CD4-positive, CD25-positive, alpha-beta regulatory T cell (primary cell): ENCODE results near the gene ADGRG1. TPM values are rescaled to one million over a fixed set of nuclear protein-coding genes. Genes with fewer than 3 reads are reported as not detected.

Experiments used
- ATAC-seq, 2 donors: fragments of 150-1000 bp; cut with Tn5 transposase; one replicate each; pipeline ENCODE4 v1.10.0; 2021; ENCODE audit warnings: low read depth in 2 of 2, moderate number of reproducible peaks in 2 of 2, moderate library complexity in 1 of 2
- DNase-seq, 3 donors: peaks; one replicate each; pipeline versions ENCODE4 v3.0.0 to v3.0.0-alpha.2; 2012 to 2022; ENCODE audit warnings: mixed read lengths in 1 of 3
- H3K27ac ChIP-seq: one replicate; pipeline ENCODE4 v1.7.0; 2013; ENCODE audit warnings: mild to moderate bottlenecking, low read length; ENCODE audit not compliant: insufficient read depth, poor library complexity, severe bottlenecking
- H3K27me3 ChIP-seq: one replicate; pipeline ENCODE4 v1.7.0; 2013; ENCODE audit warnings: low read length; ENCODE audit not compliant: control insufficient read depth, insufficient read depth
- H3K36me3 ChIP-seq: one replicate; pipeline ENCODE4 v1.7.0; 2013; ENCODE audit warnings: mild to moderate bottlenecking, low read length, moderate library complexity; ENCODE audit not compliant: control insufficient read depth, insufficient read depth
- H3K4me1 ChIP-seq: 2 replicates; pipeline ENCODE4 v1.7.0; 2013; ENCODE audit warnings: mild to moderate bottlenecking, low read length; ENCODE audit not compliant: insufficient read depth, control insufficient read depth, poor library complexity, severe bottlenecking
- H3K4me3 ChIP-seq: one replicate; pipeline ENCODE4 v1.7.0; 2013; ENCODE audit warnings: low read depth, mild to moderate bottlenecking, low read length, moderate library complexity
- H3K9me3 ChIP-seq, 2 experiments: 1 replicate in 1 of 2; 2 replicates in 1 of 2; pipeline ENCODE4 v1.7.0; 2013; ENCODE audit warnings: low read length in 2 of 2, mild to moderate bottlenecking in 1 of 2, moderate library complexity in 1 of 2; ENCODE audit not compliant: control insufficient read depth in 2 of 2
- H3K27ac Mint-ChIP-seq, 3 donors: one replicate each; pipeline ENCODE4 v1.8.0; 2020 to 2022; ENCODE audit warnings: mild to moderate bottlenecking in 3 of 3, mixed read lengths in 3 of 3, moderate library complexity in 2 of 3
- H3K27me3 Mint-ChIP-seq: one replicate; pipeline ENCODE4 v1.8.0; 2022; ENCODE audit warnings: mild to moderate bottlenecking, mixed read lengths
- H3K36me3 Mint-ChIP-seq: one replicate; pipeline ENCODE4 v1.8.0; 2020; ENCODE audit warnings: mixed read lengths
- H3K4me1 Mint-ChIP-seq, 4 donors: one replicate each; pipeline ENCODE4 v1.8.0; 2020 to 2022; ENCODE audit warnings: mixed read lengths in 4 of 4, mild to moderate bottlenecking in 1 of 4
- H3K4me3 Mint-ChIP-seq, 4 donors: one replicate each; pipeline ENCODE4 v1.8.0; 2020 to 2022; ENCODE audit warnings: mild to moderate bottlenecking in 4 of 4, mixed read lengths in 4 of 4, moderate library complexity in 3 of 4
- H3K9me3 Mint-ChIP-seq, 7 donors: one replicate each; pipeline ENCODE4 v1.8.0; 2020 to 2022; ENCODE audit warnings: mixed read lengths in 7 of 7, mild to moderate bottlenecking in 3 of 7, moderate library complexity in 2 of 7
- polyA plus RNA-seq, 4 donors: library from polyadenylated mRNA; unstranded; fragments of 300-500 nt; fragmentation: Illumina TruSeq; gene quantifications; one replicate each; pipeline ENCODE4 v1.2.3, GENCODE V29; 2021
- total RNA-seq: library from RNA; stranded (reverse); gene quantifications from one replicate; pipeline ENCODE4 v1.2.3, GENCODE V29; 2022

ADGRG1 gene
- total and polyA plus RNA-seq, 5 donors from 2014 or later = 0.16 to 1.2 (median 0.41) TPM; not detected in 1

DNA sequence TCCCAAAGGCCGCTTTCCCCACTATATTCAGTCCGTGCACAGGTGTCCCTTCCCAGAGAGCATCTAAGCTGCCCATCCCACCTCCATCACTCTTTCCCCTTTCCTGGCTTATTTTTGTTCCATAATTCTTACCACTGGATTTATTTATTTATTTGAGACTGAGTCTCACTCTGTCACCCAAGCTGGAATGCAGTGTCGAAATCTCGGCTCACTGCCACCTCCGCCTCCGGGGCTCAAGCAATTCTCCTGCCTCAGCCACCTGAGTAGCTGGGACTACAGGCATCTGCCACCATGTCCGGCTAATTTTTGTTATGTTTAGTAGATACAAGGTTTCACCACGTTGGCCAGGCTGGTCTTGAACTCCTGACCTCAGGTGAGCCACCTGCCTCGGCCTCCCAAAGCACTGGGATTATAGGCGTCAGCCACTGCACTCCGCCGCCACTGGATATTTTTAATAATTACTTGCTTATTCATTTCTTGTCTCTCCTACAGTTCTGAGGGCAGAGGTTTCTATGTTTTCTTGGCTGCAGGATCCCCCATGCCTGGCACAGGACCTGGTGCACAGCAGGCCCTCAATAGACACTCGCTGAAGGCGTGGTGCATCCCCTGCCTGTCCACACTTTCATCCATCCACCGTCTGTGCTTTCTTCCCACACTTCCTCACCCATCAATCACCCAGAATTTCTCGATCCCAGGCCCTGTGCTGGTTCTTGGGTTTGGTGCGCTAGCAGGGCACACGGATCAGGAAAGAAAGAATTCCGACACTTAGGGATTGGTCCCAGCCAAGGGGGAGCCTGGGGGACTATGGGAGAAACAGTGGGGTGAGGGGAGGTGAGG, 9.9 kb upstream of the ADGRG1 start:
- no peaks in the 10 kb centered on the region for H3K9me3 ChIP-seq
- Mint-ChIP-seq H3K9me3 (no peaks in the 10 kb centered on the region), H3K4me3 (no peak overlapping the region), H3K27ac (no peak overlapping the region), H3K36me3 (no peaks in the 10 kb centered on the region), H3K27me3 (peaks cover 7% of the 10 kb centered on the region), H3K4me1 (no peaks in the 10 kb centered on the region)
- no peak for DNase-seq
- no peak overlapping the region for H3K27ac ChIP-seq
- no peak overlapping the region for H3K4me3 ChIP-seq
- H3K27me3 ChIP-seq = no peaks in the 10 kb centered on the region
- no peaks in the 10 kb centered on the region for H3K4me1 ChIP-seq
- ATAC-seq = no peak
- no peaks in the 10 kb centered on the region for H3K36me3 ChIP-seq

DNA sequence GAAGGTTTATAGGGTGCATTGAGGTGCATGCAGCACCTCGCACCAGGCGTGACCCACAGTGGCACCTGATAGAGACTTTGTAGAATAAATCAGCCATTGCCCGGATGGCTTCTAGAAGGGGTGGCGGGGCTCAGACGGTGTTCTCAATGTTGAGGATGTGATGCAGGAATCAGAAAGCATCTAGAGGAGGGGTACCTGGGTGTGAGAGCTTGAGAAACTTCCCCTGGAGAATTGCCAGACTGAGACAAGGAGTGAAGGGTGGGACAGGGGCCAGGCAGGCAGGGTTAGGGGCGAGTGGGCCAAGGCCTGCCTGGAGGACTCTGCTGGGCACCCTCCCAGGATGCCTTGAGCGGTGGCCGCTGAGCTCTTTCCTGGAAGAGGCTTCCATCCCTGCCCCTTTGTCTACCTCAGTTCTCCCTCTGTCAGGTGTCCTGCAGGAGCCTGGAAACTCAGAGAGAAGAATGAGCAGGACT, 9.3 kb upstream of the ADGRG1 start:
- Histone ChIP-seq H3K27ac (no peak overlapping the region), H3K36me3 (no peaks in the 10 kb centered on the region), H3K4me1 (no peaks in the 10 kb centered on the region), H3K4me3 (no peak overlapping the region), H3K27me3 (no peaks in the 10 kb centered on the region), H3K9me3 (no peaks in the 10 kb centered on the region)
- H3K9me3 Mint-ChIP-seq = no peaks in the 10 kb centered on the region
- H3K27me3 Mint-ChIP-seq = peaks cover 7% of the 10 kb centered on the region
- H3K4me3 Mint-ChIP-seq = no peak overlapping the region
- DNase-seq = no peak
- no peaks in the 10 kb centered on the region for H3K36me3 Mint-ChIP-seq
- no peaks in the 10 kb centered on the region for H3K4me1 Mint-ChIP-seq
- peak overlapping the region in 1 of 3 donors; percentile 33 for H3K27ac Mint-ChIP-seq
- no peak for ATAC-seq

DNA sequence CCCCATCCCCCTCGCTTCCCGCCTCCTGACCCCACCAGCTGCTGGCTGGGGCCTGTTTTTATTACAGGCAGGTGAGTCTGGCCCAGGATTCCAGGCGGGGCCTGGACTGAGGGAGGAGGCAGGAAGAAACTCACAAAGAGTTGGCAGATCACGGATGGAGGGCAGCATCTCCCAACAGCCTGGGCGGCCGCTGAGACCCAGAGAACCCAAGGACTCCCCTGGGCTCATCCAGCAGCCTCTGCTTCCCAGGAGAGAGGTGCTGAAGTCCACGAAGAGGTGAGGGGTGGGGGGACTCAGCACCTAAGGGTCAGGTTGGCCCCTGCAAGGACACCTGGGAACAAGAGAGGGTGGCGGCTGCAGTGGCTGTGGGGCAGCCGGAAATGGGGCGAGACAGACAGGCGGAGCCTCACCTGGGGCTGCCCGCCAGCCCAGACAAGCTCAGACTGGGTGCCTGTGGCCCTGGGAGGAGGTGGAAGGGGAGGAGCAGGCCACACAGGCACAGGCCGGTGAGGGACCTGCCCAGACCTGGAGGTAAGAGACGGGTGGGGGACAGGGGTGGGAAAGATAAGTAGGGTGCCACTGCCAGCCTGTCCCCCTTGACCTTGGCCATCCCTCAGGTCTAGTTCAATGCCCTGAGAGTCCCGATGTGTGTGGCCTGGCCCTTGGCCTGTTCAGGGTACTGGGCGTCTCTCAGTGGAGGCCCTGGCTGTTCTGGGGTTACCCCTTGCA, 8.7 kb upstream of the ADGRG1 start:
- Histone ChIP-seq H3K27me3 (no peaks in the 10 kb centered on the region), H3K27ac (no peak overlapping the region), H3K9me3 (no peaks in the 10 kb centered on the region), H3K4me1 (no peaks in the 10 kb centered on the region), H3K4me3 (no peak overlapping the region), H3K36me3 (no peaks in the 10 kb centered on the region)
- Mint-ChIP-seq H3K36me3 (no peaks in the 10 kb centered on the region), H3K27me3 (peaks cover 7% of the 10 kb centered on the region), H3K4me1 (no peaks in the 10 kb centered on the region), H3K9me3 (no peaks in the 10 kb centered on the region), H3K4me3 (no peak overlapping the region), H3K27ac (no peak overlapping the region)
- ATAC-seq = no peak
- no peak for DNase-seq

DNA sequence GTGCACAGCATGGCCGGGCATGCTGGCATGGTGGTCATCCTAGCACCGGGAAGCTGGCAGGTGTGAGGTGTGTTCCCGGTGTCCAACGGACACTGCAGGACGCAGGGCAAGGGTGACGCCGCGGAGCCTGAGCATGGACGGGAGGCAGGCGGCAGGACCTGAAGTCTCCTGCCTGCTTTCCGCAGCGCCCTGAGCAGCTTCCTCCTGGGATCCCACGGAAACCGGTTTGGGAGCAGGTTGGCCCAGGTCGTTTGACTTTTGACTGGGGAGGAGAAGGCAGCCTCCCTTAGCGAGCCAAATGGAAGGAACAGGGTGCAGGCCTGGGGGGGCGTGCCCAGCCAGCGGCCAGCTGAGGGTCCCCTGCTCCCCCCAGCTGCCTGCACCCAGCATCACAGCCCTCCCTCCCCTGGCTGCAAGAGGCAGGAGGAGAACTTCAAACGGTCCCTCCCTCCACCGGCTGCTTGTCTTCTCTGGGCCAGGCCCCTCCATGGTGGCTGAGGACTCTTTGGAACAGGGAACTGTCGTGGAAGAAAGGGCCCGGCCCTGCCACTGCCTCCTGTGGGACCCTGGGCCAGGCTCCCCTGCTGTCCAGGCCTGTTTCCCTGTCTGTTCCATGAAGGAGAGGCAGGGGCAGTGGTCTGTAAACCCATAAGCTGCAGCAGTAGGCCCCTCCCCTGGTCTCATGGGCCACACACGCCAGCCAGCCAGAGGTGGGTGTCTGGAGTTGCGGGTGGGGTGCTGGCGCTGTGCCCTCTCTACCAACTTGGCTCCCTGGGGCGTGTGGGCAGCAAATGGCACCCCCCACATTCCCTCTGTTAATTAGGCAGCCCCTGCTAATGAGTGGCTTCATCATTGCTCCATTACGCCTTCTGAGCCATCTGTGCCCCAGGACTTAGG, 7.8 kb upstream of the ADGRG1 start:
- H3K4me1 Mint-ChIP-seq = no peaks in the 10 kb centered on the region
- no peaks in the 10 kb centered on the region for H3K9me3 ChIP-seq
- H3K27me3 Mint-ChIP-seq = peaks cover 8% of the 10 kb centered on the region
- no peak overlapping the region for H3K4me3 ChIP-seq
- H3K36me3 ChIP-seq = no peaks in the 10 kb centered on the region
- ATAC-seq = no peak
- no peak overlapping the region for H3K27ac Mint-ChIP-seq
- no peak overlapping the region for H3K4me3 Mint-ChIP-seq
- H3K27me3 ChIP-seq = no peaks in the 10 kb centered on the region
- H3K36me3 Mint-ChIP-seq = no peaks in the 10 kb centered on the region
- H3K27ac ChIP-seq = no peak overlapping the region
- H3K4me1 ChIP-seq = no peaks in the 10 kb centered on the region
- no peak for DNase-seq
- H3K9me3 Mint-ChIP-seq = no peaks in the 10 kb centered on the region

DNA sequence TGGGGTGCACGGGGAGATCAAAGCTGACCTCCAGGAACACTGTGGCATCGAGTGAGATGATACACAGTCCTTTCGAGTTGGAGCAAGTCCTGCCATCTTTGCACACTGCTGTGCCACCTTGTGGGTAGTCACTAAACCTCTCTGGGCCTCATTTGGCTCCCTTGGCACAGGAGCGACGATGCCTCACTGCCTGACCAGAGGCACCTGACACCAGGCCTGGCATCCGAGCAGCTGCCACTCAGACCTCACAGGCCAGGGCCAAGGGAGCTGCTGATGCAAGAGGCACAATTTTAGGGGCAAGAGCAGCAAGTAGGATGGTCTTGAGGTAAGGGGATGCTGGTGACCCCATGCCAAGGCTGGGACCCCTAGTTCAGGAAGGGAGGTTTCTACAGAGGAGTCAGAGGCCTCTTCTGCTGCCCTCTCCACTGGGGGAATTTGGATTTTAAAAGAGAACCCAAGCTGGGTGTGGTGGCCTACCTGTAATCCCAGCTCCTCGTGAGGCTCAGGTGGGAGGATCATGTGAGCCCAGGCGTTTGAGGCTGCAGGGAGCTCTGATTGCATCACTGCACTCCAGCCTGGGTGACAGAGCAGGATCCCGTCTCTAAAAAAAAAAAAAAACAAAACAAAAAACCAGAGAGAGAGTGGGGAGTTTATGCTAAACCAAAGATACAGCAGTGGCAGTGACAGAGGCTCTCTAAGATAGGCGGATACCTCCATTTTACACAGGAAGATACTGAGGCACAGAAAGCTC, 6.7 kb upstream of the ADGRG1 start:
- Mint-ChIP-seq H3K27me3 (peaks cover 13% of the 10 kb centered on the region), H3K4me1 (no peaks in the 10 kb centered on the region), H3K4me3 (no peak overlapping the region), H3K27ac (peak overlapping the region in 1 of 3 donors; percentile 41), H3K36me3 (no peaks in the 10 kb centered on the region), H3K9me3 (no peaks in the 10 kb centered on the region)
- H3K9me3 ChIP-seq = no peaks in the 10 kb centered on the region
- H3K4me3 ChIP-seq = no peak overlapping the region
- no peak for DNase-seq
- H3K4me1 ChIP-seq = no peaks in the 10 kb centered on the region
- no peak for ATAC-seq
- no peaks in the 10 kb centered on the region for H3K36me3 ChIP-seq
- H3K27ac ChIP-seq = no peak overlapping the region
- H3K27me3 ChIP-seq = no peaks in the 10 kb centered on the region

DNA sequence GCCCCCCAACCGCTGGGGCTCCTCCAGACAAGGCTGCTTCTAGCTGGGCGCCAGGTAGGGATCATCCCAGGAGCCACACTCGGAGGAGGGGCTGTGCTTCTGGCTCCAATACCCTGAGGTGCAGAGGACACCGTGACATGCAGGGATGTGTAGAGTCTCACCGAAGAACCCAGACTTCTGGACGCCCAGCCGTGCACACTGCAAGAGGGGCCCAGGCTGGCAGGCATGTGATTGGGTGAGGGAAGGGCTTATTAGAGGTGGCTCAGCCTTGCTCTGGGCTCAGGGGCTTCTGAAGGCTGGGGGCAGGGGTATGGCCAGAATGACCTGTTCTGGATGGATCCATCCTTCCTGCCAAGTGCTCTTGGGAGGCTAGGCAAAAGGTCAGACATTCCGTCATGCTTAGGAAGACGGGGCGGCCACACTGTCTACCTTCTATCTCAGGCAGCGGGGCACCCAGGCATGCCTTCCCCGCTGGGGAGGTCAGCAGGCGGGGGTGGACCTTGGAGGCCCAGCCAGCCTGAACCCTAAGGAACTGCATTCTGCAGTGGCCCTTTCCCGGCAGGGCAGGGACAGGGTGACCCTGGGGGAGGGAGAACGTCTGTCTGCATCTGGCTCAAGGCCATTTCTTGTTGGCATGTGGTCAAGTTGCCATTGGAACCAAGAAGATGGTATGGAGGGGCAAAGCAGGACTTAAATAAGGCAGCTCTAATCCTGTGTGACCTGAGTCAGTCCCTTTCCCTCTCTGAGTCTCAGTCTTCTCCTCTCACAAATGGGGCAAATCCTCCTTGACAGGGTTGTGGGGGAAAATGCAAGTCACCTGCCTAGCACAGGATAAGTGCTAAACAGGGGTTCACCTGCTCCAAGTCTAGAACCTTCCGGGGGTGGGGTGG, 5.8 kb upstream of the ADGRG1 start:
- Histone ChIP-seq H3K4me3 (no peak overlapping the region), H3K36me3 (no peaks in the 10 kb centered on the region), H3K4me1 (no peaks in the 10 kb centered on the region), H3K27me3 (no peaks in the 10 kb centered on the region), H3K27ac (no peak overlapping the region), H3K9me3 (no peaks in the 10 kb centered on the region)
- H3K27ac Mint-ChIP-seq = peak overlapping the region in 1 of 3 donors; percentile 41
- ATAC-seq (no peak), DNase-seq (no peak)
- no peaks in the 10 kb centered on the region for H3K36me3 Mint-ChIP-seq
- no peaks in the 10 kb centered on the region for H3K9me3 Mint-ChIP-seq
- H3K4me1 Mint-ChIP-seq = no peaks in the 10 kb centered on the region
- no peak overlapping the region for H3K4me3 Mint-ChIP-seq
- peaks cover 13% of the 10 kb centered on the region for H3K27me3 Mint-ChIP-seq
